ENCODE measurements around the gene PRDM7.
"Not testable (repeated sequence)": the region's sequence is repeated elsewhere in the genome, so short reads cannot be mapped to it uniquely, and the experiment has no call there.

Gene PRDM7

DNA sequence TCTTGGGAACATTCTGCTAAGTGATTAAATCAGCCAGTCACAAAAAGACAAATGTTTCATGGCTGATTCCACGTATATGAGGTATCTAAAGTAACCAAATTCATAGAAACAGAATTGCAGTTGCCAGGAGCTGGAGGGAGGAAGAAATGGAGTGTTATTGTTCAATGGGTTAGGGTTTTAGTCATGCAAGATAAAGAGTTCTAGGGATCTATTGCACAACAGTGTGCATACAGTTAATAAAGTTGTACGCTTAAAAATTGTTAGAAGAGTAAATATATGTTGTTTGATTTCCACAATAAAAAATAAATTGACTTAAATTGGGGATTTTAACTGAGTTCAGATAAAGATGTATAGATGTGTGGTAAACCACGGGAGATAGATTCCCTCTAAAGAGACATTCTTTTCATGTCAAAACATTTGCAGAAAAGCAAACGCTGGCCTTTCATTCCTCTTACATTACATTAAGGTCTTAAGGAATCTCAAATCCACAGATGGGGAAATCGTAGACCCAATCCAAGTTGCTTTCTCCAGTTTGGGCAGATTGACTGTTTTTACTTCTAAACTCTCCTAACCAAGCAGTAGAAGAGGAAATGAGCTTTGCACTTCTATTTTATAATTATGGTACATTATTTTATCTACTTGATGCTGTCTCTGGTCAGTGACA lies 4.6 kb downstream of the PRDM7 start:
- DNase-seq (ENCODE audit: low spot score): no peak

DNA sequence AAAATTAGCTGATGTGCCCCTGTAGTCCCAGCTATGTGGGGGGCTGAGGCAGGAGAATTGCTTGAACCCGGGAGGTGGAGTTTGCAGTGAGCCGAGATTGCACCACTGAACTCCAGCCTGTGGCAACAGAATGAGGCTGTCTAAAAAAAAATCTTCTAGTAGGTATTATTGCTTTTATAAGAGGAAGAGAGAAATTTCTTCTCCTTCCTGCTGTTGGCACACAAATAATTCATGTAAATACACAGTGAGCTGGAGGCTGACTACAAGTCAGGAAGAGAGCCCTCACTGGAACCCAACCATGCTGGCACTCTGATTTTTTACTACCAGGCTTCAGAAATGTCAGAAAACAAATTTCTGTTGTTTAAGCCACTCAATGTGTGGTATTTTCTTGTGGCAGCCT lies 6.7 kb downstream of the PRDM7 start:
- no peak for DNase-seq (ENCODE audit: low spot score)

DNA sequence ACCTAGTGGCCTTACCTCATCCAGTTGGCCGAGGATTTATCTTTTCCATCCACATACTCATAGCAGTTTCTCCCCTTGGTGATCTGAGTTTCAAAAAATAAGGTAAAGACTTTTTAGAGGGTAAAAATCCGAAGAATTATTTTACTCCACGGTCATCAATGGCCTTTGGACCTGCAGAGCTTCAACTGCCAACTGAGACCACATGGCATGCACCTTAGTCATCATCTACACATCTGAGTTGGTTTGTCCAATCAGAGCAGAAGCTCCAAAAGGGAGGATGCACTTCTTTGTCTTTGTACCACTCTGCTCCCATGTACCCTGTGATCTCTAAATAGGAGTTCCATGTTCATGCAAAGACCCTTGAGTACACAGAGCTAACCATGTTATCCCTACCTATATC lies 15.7 kb downstream of the PRDM7 start:
- no peak for DNase-seq (ENCODE audit: low spot score)

DNA sequence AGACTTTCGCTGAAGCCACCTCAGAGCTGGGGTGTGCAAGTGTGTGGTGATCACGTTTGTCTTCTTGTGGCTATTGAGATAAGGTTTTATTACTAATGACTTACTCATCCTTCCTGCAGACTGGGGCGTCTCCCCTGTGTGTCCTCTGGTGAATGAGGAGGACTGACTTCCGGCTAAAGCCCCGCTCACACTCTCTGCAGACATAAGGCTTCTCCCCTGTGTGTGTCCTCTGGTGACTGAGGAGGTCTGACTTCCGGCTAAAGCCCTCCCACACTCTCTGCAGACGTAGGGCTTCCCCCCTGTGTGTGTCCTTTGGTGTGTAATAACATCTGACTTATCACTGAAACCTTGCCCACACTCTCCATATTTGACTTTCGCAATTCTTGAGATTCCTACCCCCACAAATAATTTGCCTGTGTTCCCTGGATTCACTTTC lies 19.4 kb downstream of the PRDM7 start:
- DNase-seq (ENCODE audit: low spot score): no peak

DNA sequence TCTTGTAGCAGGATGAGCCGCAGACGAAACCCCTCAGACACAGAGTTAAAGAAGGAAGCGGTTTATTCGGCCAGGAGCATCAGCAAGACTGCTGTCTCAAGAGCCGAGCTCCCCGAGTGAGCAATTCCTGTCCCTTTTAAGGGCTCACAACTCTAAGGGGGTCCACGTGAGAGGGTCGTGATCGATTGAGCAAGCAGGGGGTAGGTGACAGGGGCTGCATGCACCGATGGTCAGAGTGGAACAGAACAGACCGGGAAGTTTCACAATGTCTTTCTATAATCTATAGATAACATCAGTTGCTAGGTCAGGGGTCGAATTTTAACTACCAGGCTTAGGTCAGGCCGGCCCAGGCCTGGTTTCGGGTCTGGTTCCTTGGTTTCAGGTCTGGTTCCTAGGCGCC lies 20.6 kb downstream of the PRDM7 start:
- DNase-seq (ENCODE audit: low spot score): not testable (repeated sequence)

DNA sequence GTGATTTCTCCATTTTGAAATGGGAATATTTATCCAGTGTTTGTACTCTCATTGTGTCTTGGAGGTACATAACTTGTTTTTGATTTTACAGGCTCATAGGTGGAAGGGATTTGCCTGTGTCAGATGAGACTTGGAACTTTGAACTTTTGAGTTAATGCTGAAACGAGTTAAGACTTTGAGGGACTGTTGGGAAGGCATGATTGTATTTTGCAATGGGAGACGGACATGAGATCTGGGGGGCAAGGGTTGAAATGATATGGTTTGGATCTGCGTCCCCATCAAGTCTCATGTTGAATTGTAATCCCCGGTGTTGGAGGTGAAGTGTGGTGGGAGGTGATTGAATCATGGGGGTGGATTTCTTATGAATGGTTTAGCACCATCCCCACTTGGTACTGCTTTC lies 21.8 kb downstream of the PRDM7 start:
- no peak for DNase-seq (ENCODE audit: low spot score)

DNA sequence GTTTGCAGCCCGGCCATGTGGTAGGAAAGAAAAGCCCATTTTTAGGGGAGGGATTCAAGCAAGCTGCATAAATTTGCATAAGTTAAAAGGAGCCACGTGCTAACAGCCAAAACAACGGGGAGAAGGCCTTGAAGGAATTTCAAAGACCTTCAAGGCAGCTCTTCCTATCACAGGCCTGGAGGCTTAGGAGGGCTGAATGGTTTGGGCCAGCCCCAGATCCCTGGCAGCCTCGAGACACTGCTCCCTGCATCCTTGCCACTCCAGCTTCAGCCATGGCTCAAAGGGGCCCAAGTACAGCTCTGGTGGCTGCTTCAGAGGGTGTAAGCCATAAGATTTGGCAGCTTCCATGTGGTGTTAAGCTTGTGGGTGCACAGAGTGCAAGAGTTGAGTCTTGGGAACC lies 22.6 kb downstream of the PRDM7 start:
- DNase-seq (ENCODE audit: low spot score): no peak

DNA sequence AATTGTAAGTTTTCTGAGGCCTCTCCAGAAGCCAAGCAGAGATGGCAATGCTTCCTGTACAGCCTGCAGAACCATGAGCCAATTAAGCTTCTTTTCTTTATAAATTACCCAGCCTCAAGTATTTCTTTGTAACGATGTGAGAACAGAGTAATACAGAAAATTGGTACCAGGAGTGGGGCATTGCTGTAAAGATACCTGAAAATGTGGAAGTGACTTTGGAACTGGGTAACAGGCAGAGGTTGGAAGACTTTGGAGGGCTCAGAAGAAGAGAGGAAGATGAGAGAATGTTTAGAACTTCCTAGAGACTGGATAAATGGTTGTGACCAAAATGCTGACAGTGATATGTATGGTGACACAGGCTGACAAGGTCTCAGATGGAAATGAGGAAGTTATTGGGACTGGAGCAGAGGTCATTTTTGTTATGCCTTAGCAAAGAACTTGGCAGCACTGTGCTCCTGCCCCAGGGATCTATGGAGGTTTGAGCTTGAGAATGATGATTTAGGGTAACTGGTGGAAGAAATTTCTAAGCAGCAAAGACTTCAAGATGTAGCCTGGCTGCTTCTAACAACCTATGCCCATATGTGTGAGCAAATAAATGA lies 23.1 kb downstream of the PRDM7 start:
- no peak for DNase-seq (ENCODE audit: low spot score)

DNA sequence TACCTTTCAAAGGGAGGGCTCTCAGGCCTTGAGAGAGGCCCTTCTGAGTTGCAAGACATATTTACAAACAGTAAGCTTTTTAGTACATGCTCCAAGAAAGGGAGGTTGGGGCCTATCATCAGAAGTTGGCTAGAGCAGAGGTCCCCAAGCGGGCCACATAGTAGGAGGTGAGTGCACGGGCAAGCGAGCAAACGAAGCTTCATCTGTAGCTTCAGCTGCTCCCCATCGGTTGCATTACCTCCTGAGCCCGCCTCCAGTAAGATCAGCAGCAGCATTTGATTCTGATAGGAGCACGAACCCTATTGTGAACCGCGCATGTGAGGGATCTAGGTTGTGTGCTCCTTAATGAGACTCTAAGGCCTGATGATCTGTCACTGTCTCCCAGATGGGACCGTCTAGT lies 26.2 kb downstream of the PRDM7 start:
- no peak for DNase-seq (ENCODE audit: low spot score)

DNA sequence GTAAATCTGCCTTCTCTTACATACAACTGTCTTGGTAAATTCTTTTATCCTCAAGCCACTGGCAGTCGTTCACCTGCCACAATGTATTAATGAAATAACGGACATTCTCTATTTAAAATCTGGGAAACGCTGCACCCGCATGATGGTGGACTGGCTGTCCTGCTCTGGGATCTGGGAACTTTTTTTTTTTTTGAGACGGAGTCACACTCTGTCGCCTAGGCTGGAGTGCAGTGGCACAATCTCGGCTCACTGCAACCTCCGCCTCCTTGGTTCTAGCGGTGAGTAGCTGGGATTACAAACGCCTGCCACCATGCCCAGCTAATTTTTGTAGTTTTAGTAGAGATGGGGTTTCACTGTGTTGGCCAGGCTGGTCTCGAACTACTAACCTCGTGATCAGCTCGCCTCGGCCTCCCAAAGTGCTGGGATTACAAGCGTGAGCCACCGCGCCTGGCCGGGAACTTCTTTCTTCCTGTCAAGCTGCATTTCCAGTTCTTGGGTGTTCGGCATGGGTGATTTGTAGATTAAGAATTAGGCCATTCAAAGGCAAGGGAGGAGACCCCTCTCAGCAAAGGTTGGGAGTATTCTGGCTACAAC lies 28.3 kb downstream of the PRDM7 start:
- no peak for DNase-seq (ENCODE audit: low spot score)

DNA sequence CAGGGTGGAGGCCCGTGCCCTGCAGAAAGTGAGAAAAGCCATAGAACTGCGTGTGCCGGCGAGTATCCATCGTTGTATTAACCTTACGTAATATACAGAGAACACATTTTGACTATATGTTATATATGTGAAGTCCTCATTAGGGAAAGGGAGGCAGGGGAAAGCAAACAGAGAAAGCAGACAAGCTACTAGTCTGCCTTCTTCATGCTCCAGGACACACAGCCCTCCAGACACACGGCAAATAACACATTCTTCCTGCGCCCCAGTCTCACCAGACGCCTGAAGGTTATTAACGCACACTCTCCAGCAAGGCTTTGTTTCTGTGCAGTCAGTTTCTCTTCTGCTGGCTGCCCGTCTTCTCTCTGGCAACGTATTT lies 28.8 kb downstream of the PRDM7 start:
- DNase-seq (ENCODE audit: low spot score): no peak

DNA sequence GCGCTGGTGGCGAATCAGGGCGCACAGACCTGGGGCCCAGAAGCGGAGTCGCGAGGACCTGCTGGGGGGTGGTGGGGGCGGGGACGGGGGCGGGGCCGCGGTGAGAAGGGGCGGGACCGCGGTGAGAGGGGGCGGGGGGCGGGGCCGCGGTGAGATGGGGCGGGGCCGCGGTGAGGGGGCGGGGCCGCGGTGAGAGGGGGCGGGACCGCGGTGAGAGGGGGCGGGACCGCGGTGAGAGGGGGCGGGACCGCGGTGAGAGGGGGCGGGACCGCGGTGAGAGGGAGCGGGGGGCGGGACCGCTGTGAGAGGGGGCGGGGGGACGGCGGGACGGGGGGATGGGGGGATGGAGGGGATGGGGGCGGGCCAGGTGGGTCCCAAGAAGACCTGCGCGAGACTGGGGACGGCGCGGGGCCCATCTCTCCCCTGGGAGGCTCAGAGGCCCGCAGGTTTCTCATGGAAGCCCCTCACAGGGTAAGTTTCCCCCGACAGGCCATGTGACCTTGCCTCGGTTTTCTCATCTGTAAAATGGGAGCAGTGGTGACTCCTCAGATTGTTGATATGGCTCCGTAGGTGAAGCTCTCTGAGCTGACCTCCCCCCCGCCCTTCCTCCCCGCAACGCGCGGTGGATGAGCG lies 29.3 kb downstream of the PRDM7 start:
- no peak for DNase-seq (ENCODE audit: low spot score)

DNA sequence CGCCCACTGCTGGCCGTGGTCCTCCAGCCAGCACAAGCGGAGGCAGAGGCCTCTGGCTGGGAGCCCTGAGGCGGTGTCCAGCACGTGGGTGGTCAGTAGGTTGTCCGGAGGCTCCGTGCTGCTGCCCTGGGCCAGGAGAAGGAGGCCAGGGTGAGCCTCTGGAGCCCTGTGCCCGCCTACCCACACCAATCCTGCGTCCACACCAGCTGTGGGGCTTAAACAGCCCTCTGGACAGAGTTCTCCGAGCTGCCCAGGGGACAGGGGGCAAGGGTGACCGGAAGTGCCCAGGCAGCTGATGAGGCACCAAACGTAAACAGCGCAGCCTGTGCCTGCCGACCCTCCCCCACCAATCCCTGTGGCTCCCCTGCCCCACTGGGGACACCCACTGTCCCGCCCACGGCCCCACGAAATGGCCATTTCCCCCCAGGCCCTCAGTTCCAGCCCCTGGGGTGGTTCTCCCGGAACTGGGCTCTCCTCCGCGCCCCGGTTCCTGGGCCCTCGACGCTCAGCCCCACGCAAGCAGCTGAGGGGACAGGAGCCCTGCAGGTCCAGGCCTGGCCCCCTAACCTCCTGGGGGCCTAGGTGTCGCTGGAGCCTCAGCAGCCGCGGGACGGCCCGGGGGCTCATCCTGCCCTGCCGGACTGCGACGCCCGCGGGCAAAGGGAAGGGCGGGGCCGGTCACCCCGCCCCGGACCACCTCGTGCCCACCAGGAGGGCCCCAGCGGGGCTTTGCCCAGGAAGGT lies 30.0 kb downstream of the PRDM7 start:
- peak; percentile 59 for DNase-seq (ENCODE audit: low spot score)

DNA sequence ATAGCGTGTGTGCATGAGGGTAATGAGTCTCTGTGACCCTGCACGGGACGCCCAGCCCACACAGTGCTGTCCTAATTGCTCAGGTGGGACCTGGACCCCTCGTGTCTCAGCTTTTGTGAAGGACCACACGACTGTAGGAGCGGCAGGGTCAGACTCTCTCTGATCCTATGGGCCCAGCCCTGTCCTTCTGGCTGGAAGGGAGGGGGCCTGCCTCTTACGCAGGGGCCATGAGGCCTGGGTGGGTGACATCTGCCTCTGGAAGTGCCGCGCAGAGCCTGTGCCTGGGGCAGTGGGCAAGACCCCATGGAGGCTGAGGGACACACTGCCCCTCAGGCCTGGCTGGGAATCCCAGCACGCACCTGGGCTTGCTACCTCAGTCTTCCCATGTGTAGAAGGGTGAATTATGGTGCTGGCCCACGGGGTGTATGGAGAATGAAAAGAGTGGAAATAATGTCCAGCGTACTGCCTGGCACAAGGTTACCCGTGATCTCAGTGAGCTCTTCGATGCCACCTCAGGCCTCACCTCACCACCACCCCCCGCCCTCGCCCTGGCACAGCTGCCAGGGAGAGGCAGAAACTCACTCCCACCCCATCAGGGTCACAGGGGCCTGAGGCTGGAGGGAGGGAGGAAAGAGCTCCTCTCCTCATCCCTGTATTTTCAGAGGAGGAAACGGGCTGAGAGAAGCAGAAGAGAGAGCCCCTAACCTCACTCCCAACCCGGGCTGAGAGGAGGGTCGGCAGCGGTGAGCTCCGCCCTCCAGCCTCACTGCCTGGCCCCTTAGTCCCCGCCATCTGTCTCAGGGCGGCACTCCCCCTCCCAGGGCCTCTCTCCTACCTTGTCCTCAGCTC lies 30.8 kb downstream of the PRDM7 start:
- no peak for DNase-seq (ENCODE audit: low spot score)

DNA sequence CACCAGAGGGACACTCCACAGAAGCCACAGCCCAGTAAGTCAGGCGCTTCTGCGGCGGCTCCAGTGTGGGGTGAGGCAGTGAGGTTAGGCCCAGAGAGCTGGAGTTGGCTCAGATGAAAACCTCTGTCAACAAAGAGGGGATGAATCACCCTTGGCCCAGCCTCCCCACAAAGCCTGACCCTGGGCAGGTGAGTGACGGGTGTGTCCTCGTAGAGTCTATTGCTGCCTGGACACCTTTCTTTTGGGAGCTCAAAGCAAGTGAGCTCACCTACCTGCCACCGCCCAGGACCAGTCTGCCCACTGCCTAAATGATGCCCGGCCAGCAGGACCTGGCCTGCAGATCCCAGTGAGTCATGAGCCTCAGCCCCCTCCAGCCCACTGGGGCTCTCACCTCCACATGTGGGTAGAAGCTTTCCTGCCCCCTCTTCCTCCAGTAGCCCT lies 33.0 kb downstream of the PRDM7 start:
- peak; percentile 81 for DNase-seq (ENCODE audit: low spot score)

DNA sequence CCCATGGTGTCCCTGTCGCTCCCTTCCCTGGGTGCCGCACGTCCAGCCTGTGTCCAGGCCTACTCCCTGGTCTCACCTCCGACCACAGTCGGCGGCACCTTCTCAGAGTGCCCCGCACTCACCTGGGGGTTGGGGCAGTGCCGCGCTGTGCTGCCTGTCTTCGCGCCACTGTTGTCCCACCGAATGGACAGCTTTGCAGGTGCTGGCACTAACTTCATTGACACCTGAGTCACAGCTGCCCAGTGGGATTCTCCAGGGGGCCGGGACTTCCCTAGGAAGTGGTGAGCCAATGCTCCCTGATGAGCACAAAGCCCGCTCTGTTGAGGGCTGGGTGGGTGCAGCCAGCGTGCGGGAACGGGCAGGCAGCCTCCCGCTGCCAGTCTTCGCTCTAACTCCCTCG lies 33.6 kb downstream of the PRDM7 start:
- no peak for DNase-seq (ENCODE audit: low spot score)

DNA sequence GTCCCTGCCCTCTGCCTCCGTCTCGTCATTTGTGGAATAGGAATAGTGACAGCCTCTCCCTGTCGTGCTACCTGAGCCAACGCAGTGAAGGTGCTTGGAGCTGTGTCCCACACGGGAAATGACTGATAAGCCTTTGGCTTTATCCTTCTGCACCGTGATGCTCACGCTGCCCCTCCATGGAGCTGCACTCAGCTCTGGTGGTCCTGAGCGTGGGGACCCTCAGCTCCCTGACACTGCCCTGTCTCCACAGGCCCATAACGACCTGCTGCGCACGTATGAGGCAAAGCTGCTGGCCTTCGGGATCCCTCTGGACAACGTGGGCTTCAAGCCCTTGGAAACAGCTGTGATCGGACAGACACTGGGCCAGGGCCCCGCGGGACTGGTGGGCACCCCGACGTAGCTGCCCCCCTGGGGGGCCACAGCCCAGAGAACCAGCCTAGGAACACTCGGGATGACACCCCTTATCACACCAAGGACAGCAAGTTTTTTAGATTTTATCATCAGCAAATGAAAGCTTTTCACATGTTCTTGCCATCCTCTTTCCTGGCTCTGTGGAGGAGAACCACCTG lies 34.1 kb downstream of the PRDM7 start:
- DNase-seq (ENCODE audit: low spot score): no peak

DNA sequence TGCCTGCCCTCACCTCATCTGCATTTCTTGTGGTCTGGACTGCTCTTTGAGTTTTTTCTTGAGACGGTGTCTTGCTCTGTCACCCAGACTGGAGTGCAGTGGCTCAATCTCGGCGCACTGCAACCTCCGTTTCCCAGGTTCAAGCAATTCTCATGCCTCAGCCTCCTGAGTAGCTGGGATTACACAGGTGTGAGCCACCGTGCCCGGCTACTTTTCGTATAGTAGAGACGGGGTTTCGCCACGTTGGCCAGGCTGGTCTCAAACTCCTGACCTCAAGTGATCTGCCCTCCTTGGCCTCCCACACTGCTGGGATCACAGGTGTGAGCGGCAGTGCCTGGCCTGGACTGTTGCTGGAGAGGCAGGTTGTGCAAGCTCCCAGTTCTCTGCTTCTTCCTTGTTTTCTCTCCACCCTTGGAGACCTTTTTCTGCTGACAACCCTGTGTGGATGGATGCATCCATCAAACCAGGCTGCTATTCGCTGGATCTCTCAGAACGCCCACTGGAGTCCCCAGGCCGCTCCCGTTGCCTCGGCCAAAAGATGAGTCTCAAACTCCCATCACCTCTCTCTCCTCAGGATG lies 35.1 kb downstream of the PRDM7 start:
- no peak for DNase-seq (ENCODE audit: low spot score)

DNA sequence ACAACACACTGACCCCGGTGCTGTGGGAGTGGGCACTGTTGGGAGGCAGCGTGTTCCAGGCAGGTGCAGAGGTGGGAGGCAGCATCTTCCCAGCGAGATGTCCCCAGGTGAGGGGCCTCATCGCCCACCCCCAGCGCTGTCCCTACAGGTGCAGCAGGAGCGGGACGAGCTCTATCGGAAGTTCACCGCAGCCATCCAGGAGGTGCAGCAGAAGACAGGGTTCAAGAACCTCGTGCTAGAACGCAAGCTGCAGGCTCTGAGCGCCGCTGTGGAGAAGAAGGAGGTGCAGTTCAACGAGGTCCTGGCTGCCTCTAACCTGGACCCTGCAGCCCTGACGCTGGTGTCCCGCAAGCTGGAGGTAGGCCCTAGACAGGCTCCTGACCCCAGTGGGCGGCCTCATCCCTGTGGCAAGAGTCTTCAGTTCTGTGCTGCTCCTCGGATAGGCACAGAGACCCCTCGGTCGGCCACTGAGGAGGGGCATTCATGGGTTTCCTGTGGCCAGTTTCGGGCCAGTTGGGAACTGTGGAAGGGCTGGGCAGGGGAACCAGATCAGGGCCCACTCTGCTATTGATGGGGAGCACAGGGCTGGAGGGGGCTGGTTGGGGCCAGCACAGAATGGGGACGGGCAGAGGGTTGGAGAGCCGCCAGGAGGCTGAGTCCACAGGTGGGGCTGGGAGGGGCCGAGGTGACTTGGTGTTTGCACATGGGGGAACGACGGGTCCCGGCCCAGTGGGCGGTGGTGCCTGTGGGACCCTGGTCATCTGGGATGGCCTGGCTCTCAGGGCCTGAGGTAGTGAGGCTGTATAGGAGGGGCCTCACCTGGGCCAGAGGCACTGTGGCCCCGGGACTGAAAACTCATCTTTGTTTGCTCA lies 36.7 kb downstream of the PRDM7 start:
- no peak for DNase-seq (ENCODE audit: low spot score)

DNA sequence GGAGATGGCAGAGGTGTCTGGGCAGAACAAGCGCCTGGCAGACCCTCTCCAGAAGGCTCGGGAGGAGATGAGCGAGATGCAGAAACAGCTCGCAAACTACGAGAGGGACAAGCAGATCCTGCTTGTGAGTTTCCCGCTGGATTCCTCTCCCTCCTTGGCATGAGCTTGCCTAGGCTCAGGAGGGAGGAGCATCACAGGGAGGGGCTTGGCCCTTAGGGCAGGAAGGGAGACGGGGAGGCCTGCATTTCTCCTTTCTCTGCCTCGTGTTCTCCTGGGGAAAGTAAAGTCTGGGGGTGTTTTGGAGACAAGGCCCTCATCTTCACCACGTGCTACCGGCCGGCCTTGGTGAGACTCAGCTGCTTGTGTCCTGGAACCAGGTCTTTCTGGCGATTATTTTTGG lies 39.9 kb downstream of the PRDM7 start:
- DNase-seq (ENCODE audit: low spot score): no peak
